SK-N-SH (cell line): ENCODE results near the gene KIF16B. TPM values are rescaled to one million over a fixed set of nuclear protein-coding genes. Genes with fewer than 3 reads are reported as not detected.

Experiments
- CTCF ChIA-PET: fragments of 300-600, 350-600 bp; formaldehyde crosslinking; extraction: SDS; loops from one replicate; lab custom pipeline; 2021; lab: Yijun Ruan, JAX
- POLR2A ChIA-PET: fragments of 350-600 bp; sonication (Branson Sonifier 250); formaldehyde crosslinking; extraction: SDS; loops from one replicate; lab custom pipeline; 2020; ENCODE audit warnings: antibody characterized with exemption, inconsistent platforms; lab: Yijun Ruan, JAX
- DNase-seq: peaks from one replicate; pipeline ENCODE4 v3.0.0; 2012
- H2AFZ ChIP-seq: fragments of 200-600 bp; sonication (generic); 2 replicates; pipeline ENCODE4 v1.8.1; 2016; ENCODE audit warnings: antibody characterized with exemption, mild to moderate bottlenecking, low read depth
- H3F3A ChIP-seq: fragments of 200-600 bp; sonication (generic); replicated peaks from 2 replicates; pipeline ENCODE3; 2016; ENCODE audit warnings: antibody characterized with exemption, mild to moderate bottlenecking; ENCODE audit not compliant: insufficient read depth
- H3K27ac ChIP-seq, 2 experiments: fragments of 200-500 bp in 1 of 2; fragments of 200-600 bp in 1 of 2; sonication (Bioruptor generic) in 1 of 2; sonication (generic), shearing (Covaris generic) in 1 of 2; 2 replicates each; pipeline versions ENCODE4 v1.5.1 to v1.6.1; 2014 to 2016; ENCODE audit warnings: low read depth in 2 of 2, inconsistent platforms in 1 of 2, low read length in 1 of 2, mild to moderate bottlenecking in 1 of 2, mixed read lengths in 1 of 2
- H3K27me3 ChIP-seq: fragments of 200-600 bp; sonication (generic), shearing (Covaris generic); 2 replicates; pipeline ENCODE4 v1.6.1; 2016; ENCODE audit warnings: mixed run types; ENCODE audit not compliant: insufficient read depth
- H3K36me3 ChIP-seq, 2 experiments: fragments of 200-500 bp in 1 of 2; fragments of 200-600 bp in 1 of 2; sonication (Bioruptor generic) in 1 of 2; sonication (generic) in 1 of 2; replicated peaks in 1 of 2; 2 replicates each; pipeline versions ENCODE3 to v1.5.1; 2014 to 2016; ENCODE audit warnings: low read length in 1 of 2, mild to moderate bottlenecking in 1 of 2; ENCODE audit not compliant: insufficient read depth in 2 of 2, control insufficient read depth in 1 of 2
- H3K4me1 ChIP-seq, 2 experiments: fragments of 200-500 bp in 1 of 2; fragments of 200-600 bp in 1 of 2; sonication (Bioruptor generic) in 1 of 2; sonication (generic), shearing (Covaris generic) in 1 of 2; 2 replicates each; pipeline versions ENCODE4 v1.5.1 to v1.6.1; 2014 to 2016; ENCODE audit warnings: low read depth in 1 of 2, low read length in 1 of 2, mixed run types in 1 of 2; ENCODE audit not compliant: insufficient read depth in 2 of 2, control insufficient read depth in 1 of 2
- H3K4me2 ChIP-seq: fragments of 200-600 bp; sonication (generic), shearing (Covaris generic); 2 replicates; pipeline ENCODE4 v1.6.1; 2017; ENCODE audit warnings: mixed run types
- H3K4me3 ChIP-seq, 2 experiments: fragments of 200-500 bp in 1 of 2; fragments of 200-600 bp in 1 of 2; sonication (Bioruptor generic) in 1 of 2; sonication (generic), shearing (Covaris generic) in 1 of 2; 2 replicates each; pipeline versions ENCODE4 v1.5.1 to v1.8.1; 2014 to 2016; ENCODE audit warnings: low read depth in 2 of 2, inconsistent platforms in 1 of 2, low read length in 1 of 2, mild to moderate bottlenecking in 1 of 2, mixed read lengths in 1 of 2, moderate library complexity in 1 of 2
- H3K79me2 ChIP-seq: fragments of 200-600 bp; sonication (generic); 2 replicates; pipeline ENCODE4 v1.8.1; 2017; ENCODE audit warnings: mild to moderate bottlenecking; ENCODE audit not compliant: insufficient read depth
- H3K9ac ChIP-seq: fragments of 200-600 bp; sonication (generic); 2 replicates; pipeline ENCODE4 v1.6.1; 2017; ENCODE audit warnings: mixed run types
- H3K9me2 ChIP-seq: fragments of 200-600 bp; sonication (generic); 2 replicates; pipeline ENCODE4 v1.6.1; 2017; ENCODE audit warnings: mixed run types
- H3K9me3 ChIP-seq: fragments of 200-600 bp; sonication (generic); 2 replicates; pipeline ENCODE4 v1.6.1; 2017; ENCODE audit warnings: mixed run types, mild to moderate bottlenecking, moderate library complexity
- H4K20me1 ChIP-seq: fragments of 200-600 bp; sonication (generic); 2 replicates; pipeline ENCODE4 v1.6.1; 2017; ENCODE audit warnings: mild to moderate bottlenecking, mixed run types; ENCODE audit not compliant: insufficient read depth
- ELF1 ChIP-seq: IDR thresholded peaks from 2 replicates; pipeline ENCODE4 v1.4.0; 2012
- EP300 ChIP-seq, 2 experiments: IDR thresholded peaks; 2 replicates each; pipeline versions ENCODE4 v1.4.0 to v1.6.1; 2012; ENCODE audit warnings: borderline replicate concordance in 1 of 2, low read depth in 1 of 2, low read length in 1 of 2
- FOSL2 ChIP-seq: IDR thresholded peaks from 2 replicates; pipeline ENCODE4 v1.4.0; 2012; ENCODE audit warnings: low read depth, mild to moderate bottlenecking, moderate library complexity, borderline replicate concordance
- FOXJ3 ChIP-seq: sonication (generic); formaldehyde crosslinking; IDR thresholded peaks from 2 replicates; pipeline ENCODE4 v1.5.1; 2020; ENCODE audit warnings: mild to moderate bottlenecking, missing genetic modification reagents
- GATA2 ChIP-seq: sonication (generic); formaldehyde crosslinking; IDR thresholded peaks from 2 replicates; pipeline ENCODE4 v1.5.0; 2020; ENCODE audit warnings: mild to moderate bottlenecking, missing genetic modification reagents
- JUND ChIP-seq: IDR thresholded peaks from 2 replicates; pipeline ENCODE4 v1.4.0; 2012
- MEF2A ChIP-seq: IDR thresholded peaks from 2 replicates; pipeline ENCODE4 v1.4.0; 2012; ENCODE audit warnings: low read depth, borderline replicate concordance
- MXI1 ChIP-seq: IDR thresholded peaks from 2 replicates; pipeline ENCODE4 v1.6.1; 2012; ENCODE audit warnings: mild to moderate bottlenecking, low read depth, low read length, improper control_type of control experiment
- POLR2AphosphoS5 ChIP-seq: IDR thresholded peaks from 2 replicates; pipeline ENCODE4 v1.6.1; 2012; ENCODE audit warnings: low read depth, low read length
- RCOR1 ChIP-seq: fragments of 150-350 bp; IDR thresholded peaks from 2 replicates; pipeline ENCODE4 v1.6.1; 2017; ENCODE audit warnings: antibody characterized with exemption, low read length
- RFX5 ChIP-seq: IDR thresholded peaks from 2 replicates; pipeline ENCODE4 v1.6.1; 2012; ENCODE audit warnings: mild to moderate bottlenecking, improper control_type of control experiment, low read length
- SIN3A ChIP-seq: IDR thresholded peaks from 2 replicates; pipeline ENCODE4 v1.6.1; 2012; ENCODE audit warnings: low read depth, mild to moderate bottlenecking, low read length, moderate library complexity, borderline replicate concordance
- TCF12 ChIP-seq: IDR thresholded peaks from 2 replicates; pipeline ENCODE4 v1.4.0; 2012
- TEAD4 ChIP-seq: IDR thresholded peaks from 2 replicates; pipeline ENCODE4 v1.4.0; 2012; ENCODE audit warnings: mild to moderate bottlenecking, borderline replicate concordance; ENCODE audit not compliant: insufficient read depth
- WGBS: methylation state at CpG from one replicate; pipeline ENCODE4 v1.1.6; 2017; ENCODE audit warnings: low lambda C conversion rate; 5-methylcytosine and 5-hydroxymethylcytosine counted together
- polyA plus RNA-seq, 3 experiments: library from polyadenylated mRNA; depleted of rRNA; stranded (reverse); fragments of >200 nt; gene quantifications; 2 replicates each; pipeline ENCODE4 v1.2.3, GENCODE V29; 2012
- TF ChIP-seq, protein P1 (sequence below): IDR thresholded peaks from 2 replicates; pipeline ENCODE4; 2012
- TF ChIP-seq, protein P2 (sequence below): fragments of 150-350 bp; IDR thresholded peaks from 2 replicates; pipeline ENCODE4 v1.6.1; 2017; ENCODE audit warnings: antibody characterized with exemption, low read length, low read depth, borderline replicate concordance
- TF ChIP-seq, protein P3 (sequence below): IDR thresholded peaks from 2 replicates; pipeline ENCODE4 v1.4.0; 2012; ENCODE audit warnings: low read depth, borderline replicate concordance
- TF ChIP-seq, protein P4 (sequence below): fragments of 150-350 bp; IDR thresholded peaks from 2 replicates; pipeline ENCODE4 v1.6.1; 2016; ENCODE audit warnings: mild to moderate bottlenecking, low read depth, low read length
- TF ChIP-seq, protein P5 (sequence below): IDR thresholded peaks from 2 replicates; pipeline ENCODE4 v1.4.0; 2012; ENCODE audit warnings: low read depth

Gene KIF16B
- polyA plus RNA-seq, 1 of the 3 experiments (the other 2 are of a cell fraction): 3.3 TPM

DNA sequence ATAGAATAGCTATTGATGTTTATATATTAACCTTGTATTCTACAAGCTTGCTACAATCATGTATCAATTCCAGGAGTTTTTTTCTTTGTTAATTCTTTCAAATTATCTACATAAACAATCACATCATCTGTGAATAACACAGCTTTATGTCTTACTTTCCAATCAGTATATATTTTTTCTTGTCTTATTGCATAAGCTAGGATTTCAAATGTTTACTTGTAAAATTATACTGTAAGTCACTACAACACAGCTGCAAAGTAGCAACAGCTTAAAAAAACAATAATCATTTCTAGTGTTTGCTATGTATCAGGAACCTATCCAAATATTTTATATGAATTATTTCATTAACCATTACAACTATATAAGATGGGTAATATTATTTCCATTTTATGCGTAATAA lies 270.4 kb downstream of the KIF16B start (continued):
- no peak for TF ChIP-seq FOXJ3 (CRISPR knock-in tag)
- TF ChIP-seq, protein P1, sequence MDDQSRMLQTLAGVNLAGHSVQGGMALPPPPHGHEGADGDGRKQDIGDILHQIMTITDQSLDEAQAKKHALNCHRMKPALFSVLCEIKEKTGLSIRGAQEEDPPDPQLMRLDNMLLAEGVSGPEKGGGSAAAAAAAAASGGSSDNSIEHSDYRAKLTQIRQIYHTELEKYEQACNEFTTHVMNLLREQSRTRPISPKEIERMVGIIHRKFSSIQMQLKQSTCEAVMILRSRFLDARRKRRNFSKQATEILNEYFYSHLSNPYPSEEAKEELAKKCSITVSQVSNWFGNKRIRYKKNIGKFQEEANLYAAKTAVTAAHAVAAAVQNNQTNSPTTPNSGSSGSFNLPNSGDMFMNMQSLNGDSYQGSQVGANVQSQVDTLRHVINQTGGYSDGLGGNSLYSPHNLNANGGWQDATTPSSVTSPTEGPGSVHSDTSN: no peak
- TF ChIP-seq FOSL2: no peak
- TF ChIP-seq MXI1: no peak
- TF ChIP-seq TEAD4: no peak
- TF ChIP-seq, protein P2, sequence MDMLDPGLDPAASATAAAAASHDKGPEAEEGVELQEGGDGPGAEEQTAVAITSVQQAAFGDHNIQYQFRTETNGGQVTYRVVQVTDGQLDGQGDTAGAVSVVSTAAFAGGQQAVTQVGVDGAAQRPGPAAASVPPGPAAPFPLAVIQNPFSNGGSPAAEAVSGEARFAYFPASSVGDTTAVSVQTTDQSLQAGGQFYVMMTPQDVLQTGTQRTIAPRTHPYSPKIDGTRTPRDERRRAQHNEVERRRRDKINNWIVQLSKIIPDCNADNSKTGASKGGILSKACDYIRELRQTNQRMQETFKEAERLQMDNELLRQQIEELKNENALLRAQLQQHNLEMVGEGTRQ: no peak

DNA sequence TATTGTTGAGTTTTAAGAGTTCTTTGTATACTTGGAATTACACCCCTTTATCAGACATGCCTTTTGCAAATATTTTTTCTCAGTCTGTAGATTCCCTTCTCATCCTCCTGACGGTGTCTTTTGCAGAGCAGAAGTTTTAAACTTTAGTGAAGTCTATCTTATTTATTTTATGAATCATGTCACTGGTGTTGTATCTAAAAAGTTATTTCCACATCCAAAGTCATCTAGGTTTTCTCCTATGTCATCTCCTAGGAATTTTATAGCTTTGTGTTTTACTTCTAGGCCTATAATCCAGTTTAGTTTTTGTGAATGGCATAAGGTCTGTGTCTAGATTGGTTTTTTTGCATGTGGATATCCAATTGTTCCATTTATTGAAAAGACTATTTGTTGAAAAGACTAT lies 271.3 kb downstream of the KIF16B start:
- no peak overlapping the region for H3K4me2 ChIP-seq
- no peaks in the 10 kb centered on the region for H4K20me1 ChIP-seq
- no peaks in the 10 kb centered on the region for H3K4me1 ChIP-seq
- no peaks in the 10 kb centered on the region for H3K79me2 ChIP-seq
- WGBS: 78% methylated on average over 1 of the region's 1 CpG
- H3K27ac ChIP-seq: no peak overlapping the region
- no peaks in the 10 kb centered on the region for H3K9me2 ChIP-seq
- H3K9ac ChIP-seq: no peak overlapping the region
- peaks cover 0 to 10% of the 10 kb centered on the region in 2 experiments for H3K36me3 ChIP-seq
- no peaks in the 10 kb centered on the region for H3F3A ChIP-seq
- no peak for TF ChIP-seq RFX5
- TF ChIP-seq GATA2 (CRISPR knock-in tag): no peak
- TF ChIP-seq, protein P3, sequence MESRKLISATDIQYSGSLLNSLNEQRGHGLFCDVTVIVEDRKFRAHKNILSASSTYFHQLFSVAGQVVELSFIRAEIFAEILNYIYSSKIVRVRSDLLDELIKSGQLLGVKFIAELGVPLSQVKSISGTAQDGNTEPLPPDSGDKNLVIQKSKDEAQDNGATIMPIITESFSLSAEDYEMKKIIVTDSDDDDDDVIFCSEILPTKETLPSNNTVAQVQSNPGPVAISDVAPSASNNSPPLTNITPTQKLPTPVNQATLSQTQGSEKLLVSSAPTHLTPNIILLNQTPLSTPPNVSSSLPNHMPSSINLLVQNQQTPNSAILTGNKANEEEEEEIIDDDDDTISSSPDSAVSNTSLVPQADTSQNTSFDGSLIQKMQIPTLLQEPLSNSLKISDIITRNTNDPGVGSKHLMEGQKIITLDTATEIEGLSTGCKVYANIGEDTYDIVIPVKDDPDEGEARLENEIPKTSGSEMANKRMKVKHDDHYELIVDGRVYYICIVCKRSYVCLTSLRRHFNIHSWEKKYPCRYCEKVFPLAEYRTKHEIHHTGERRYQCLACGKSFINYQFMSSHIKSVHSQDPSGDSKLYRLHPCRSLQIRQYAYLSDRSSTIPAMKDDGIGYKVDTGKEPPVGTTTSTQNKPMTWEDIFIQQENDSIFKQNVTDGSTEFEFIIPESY: no peak
- no peak for TF ChIP-seq MXI1
- no peak for TF ChIP-seq JUND
- TF ChIP-seq SIN3A: no peak
- TF ChIP-seq POLR2AphosphoS5: no peak
- TF ChIP-seq EP300 (IDR thresholded peaks at IDR 0.05; ENCODE audit: borderline replicate concordance in 1 of 2, low read depth in 1 of 2, low read length in 1 of 2): no peak
- TF ChIP-seq, protein P4, sequence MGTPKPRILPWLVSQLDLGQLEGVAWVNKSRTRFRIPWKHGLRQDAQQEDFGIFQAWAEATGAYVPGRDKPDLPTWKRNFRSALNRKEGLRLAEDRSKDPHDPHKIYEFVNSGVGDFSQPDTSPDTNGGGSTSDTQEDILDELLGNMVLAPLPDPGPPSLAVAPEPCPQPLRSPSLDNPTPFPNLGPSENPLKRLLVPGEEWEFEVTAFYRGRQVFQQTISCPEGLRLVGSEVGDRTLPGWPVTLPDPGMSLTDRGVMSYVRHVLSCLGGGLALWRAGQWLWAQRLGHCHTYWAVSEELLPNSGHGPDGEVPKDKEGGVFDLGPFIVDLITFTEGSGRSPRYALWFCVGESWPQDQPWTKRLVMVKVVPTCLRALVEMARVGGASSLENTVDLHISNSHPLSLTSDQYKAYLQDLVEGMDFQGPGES: no peak
- TF ChIP-seq, protein P5, sequence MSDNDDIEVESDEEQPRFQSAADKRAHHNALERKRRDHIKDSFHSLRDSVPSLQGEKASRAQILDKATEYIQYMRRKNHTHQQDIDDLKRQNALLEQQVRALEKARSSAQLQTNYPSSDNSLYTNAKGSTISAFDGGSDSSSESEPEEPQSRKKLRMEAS: no peak
- no peak for TF ChIP-seq MEF2A
- no peak for TF ChIP-seq ELF1
- TF ChIP-seq TCF12: no peak
- TF ChIP-seq, protein P1: no peak
- TF ChIP-seq RCOR1: no peak
- TF ChIP-seq, all 33 proteins: peak for 0
- DNase-seq: no peak
- no peak overlapping the region for H3K4me3 ChIP-seq
- H3K9me3 ChIP-seq: 0 out of 2 replicates have a peak, but pooled peaks cover 6% of the 10 kb centered on the region
- CTCF ChIA-PET: no interaction called here
- H2AFZ ChIP-seq: no peak overlapping the region
- POLR2A ChIA-PET: no interaction called here
- no peaks in the 10 kb centered on the region for H3K27me3 ChIP-seq
